HG03575 (cell line): ENCODE measurements around the gene SCN2B.

Experiments used
- ATAC-seq: cut with Tn5 transposase; IDR thresholded peaks from one replicate; pipeline ENCODE4 v1.9.1; 2021; ENCODE audit not compliant: unreplicated experiment, insufficient number of reproducible peaks, low FRiP score; ENCODE audit errors: extremely low read depth

Gene SCN2B

GRCh38 chr11:118175993-118176777 lies at the start of gene SCN2B:
Gene SCN2B, minus strand, starts transcription at chr11:118176639. Its CDS starts 208 bp downstream, at chr11:118176431.
- ATAC-seq, result no peak

- no peak for ATAC-seq
Measured at GRCh38 chr11:118224511-118225188, 48.2 kb upstream of the SCN2B start, which contains the start of gene JAML. Gene JAML, minus strand, starts transcription at chr11:118225011. Its CDS starts 10,145 bp downstream, at chr11:118214866.

GRCh38 chr11:118223992-118224391 lies 47.6 kb upstream of the SCN2B start:
- ATAC-seq, result no peak

GRCh38 chr11:118223570-118223969 lies 47.1 kb upstream of the SCN2B start:
- no peak for ATAC-seq

GRCh38 chr11:118222437-118222836 lies 46.0 kb upstream of the SCN2B start:
- ATAC-seq, result no peak

- no peak for ATAC-seq
Measured at GRCh38 chr11:118221419-118221818, 45.0 kb upstream of the SCN2B start.

- ATAC-seq, result no peak
Measured at GRCh38 chr11:118219732-118220131, 43.3 kb upstream of the SCN2B start.

GRCh38 chr11:118219244-118219643 lies 42.8 kb upstream of the SCN2B start:
- ATAC-seq, result no peak

- ATAC-seq, result no peak
Measured at GRCh38 chr11:118217575-118217974, 41.1 kb upstream of the SCN2B start.

GRCh38 chr11:118216621-118217481 lies 40.4 kb upstream of the SCN2B start:
- no peak for ATAC-seq

- ATAC-seq, result no peak
Measured at GRCh38 chr11:118215765-118216164, 39.3 kb upstream of the SCN2B start.

GRCh38 chr11:118215262-118215661 lies 38.8 kb upstream of the SCN2B start:
- no peak for ATAC-seq

GRCh38 chr11:118214210-118214914 lies 37.9 kb upstream of the SCN2B start:
- no peak for ATAC-seq

- no peak for ATAC-seq
Measured at GRCh38 chr11:118213781-118214180, 37.3 kb upstream of the SCN2B start.

- no peak for ATAC-seq
Measured at GRCh38 chr11:118213201-118213600, 36.8 kb upstream of the SCN2B start.

GRCh38 chr11:118212781-118213191 lies 36.3 kb upstream of the SCN2B start:
- ATAC-seq, result no peak

GRCh38 chr11:118212131-118212725 lies 35.8 kb upstream of the SCN2B start:
- no peak for ATAC-seq

- no peak for ATAC-seq
Measured at GRCh38 chr11:118211006-118211405, 34.6 kb upstream of the SCN2B start.
